GM23338 (cell line): ENCODE results near the gene HS6ST2. TPM values are rescaled to one million over a fixed set of nuclear protein-coding genes. Genes with fewer than 3 reads are reported as not detected.

Experiments
- ATAC-seq: fragments of 200-7000 bp; cut with Tn5 transposase; 3 replicates; pipeline ENCODE4 v1.9.1; 2020
- DNase-seq: peaks from one replicate; pipeline ENCODE4 v3.0.0-alpha.2; 2015; ENCODE audit warnings: low spot score
- H2AFZ ChIP-seq: fragments of 200-600 bp; sonication (generic); 2 replicates; pipeline ENCODE4 v1.8.0; 2016; ENCODE audit warnings: antibody characterized with exemption, mild to moderate bottlenecking, moderate library complexity
- H3F3A ChIP-seq: fragments of 200-600 bp; sonication (generic); replicated peaks from 2 replicates; pipeline ENCODE4 v1.8.0; 2017; ENCODE audit warnings: antibody characterized with exemption, mixed run types, low read depth
- H3K27ac ChIP-seq: fragments of 200-600 bp; sonication (generic); 2 replicates; pipeline ENCODE4 v1.6.1; 2016; ENCODE audit warnings: low read depth
- H3K27me3 ChIP-seq: fragments of 200-600 bp; sonication (generic); 2 replicates; pipeline ENCODE4 v1.8.0; 2016; ENCODE audit warnings: mild to moderate bottlenecking, mixed run types, moderate library complexity; ENCODE audit not compliant: insufficient read depth
- H3K36me3 ChIP-seq: fragments of 200-600 bp; sonication (generic); 2 replicates; pipeline ENCODE4 v1.8.0; 2016; ENCODE audit warnings: mild to moderate bottlenecking; ENCODE audit not compliant: insufficient read depth
- H3K4me1 ChIP-seq: fragments of 200-600 bp; sonication (generic); 2 replicates; pipeline ENCODE4 v1.8.0; 2016; ENCODE audit warnings: mild to moderate bottlenecking, moderate library complexity; ENCODE audit not compliant: insufficient read depth
- H3K4me2 ChIP-seq: fragments of 200-600 bp; sonication (generic); 2 replicates; pipeline ENCODE4 v1.7.1; 2017; ENCODE audit warnings: mixed run types
- H3K4me3 ChIP-seq: fragments of 200-600 bp; sonication (generic); 2 replicates; pipeline ENCODE4 v1.6.1; 2016; ENCODE audit warnings: mixed run types
- H3K79me2 ChIP-seq: fragments of 200-600 bp; sonication (generic); replicated peaks from 2 replicates; pipeline ENCODE4 v1.8.0; 2017; ENCODE audit warnings: mild to moderate bottlenecking; ENCODE audit not compliant: insufficient read depth
- H3K9me2 ChIP-seq: fragments of 200-600 bp; sonication (generic); 2 replicates; pipeline ENCODE4 v1.8.0; 2017; ENCODE audit not compliant: insufficient read depth
- H4K20me1 ChIP-seq: fragments of 200-600 bp; sonication (generic); replicated peaks from 2 replicates; pipeline ENCODE4 v1.8.0; 2017; ENCODE audit warnings: mild to moderate bottlenecking; ENCODE audit not compliant: insufficient read depth
- H3K27ac Mint-ChIP-seq: 2 replicates; pipeline ENCODE4 v1.8.0; 2020; ENCODE audit warnings: inconsistent platforms, mild to moderate bottlenecking, moderate library complexity, mixed read lengths
- H3K27me3 Mint-ChIP-seq: 3 replicates; pipeline ENCODE4 v1.8.0; 2022; ENCODE audit warnings: low read depth, mild to moderate bottlenecking, moderate library complexity, mixed read lengths, inconsistent platforms; ENCODE audit not compliant: insufficient read depth, poor library complexity
- H3K36me3 Mint-ChIP-seq: 3 replicates; pipeline ENCODE4 v1.8.0; 2021; ENCODE audit warnings: low read depth, mild to moderate bottlenecking, inconsistent platforms, moderate library complexity, mixed read lengths
- H3K4me1 Mint-ChIP-seq: 3 replicates; pipeline ENCODE4 v1.8.0; 2020; ENCODE audit warnings: mild to moderate bottlenecking, inconsistent platforms, mixed read lengths
- H3K4me3 Mint-ChIP-seq: 3 replicates; pipeline ENCODE4 v1.8.0; 2021; ENCODE audit warnings: moderate library complexity, mild to moderate bottlenecking, inconsistent platforms, mixed read lengths
- H3K9me3 Mint-ChIP-seq: 3 replicates; pipeline ENCODE4 v1.8.0; 2020; ENCODE audit warnings: moderate library complexity, mild to moderate bottlenecking, inconsistent platforms, mixed read lengths
- CREB1 ChIP-seq: fragments of 250-450 bp; sonication (Bioruptor Pico); IDR thresholded peaks from 2 replicates; pipeline ENCODE4 v1.5.0; 2020; ENCODE audit warnings: low read depth, mild to moderate bottlenecking, moderate library complexity
- EZH2 ChIP-seq: fragments of 200-600 bp; sonication (generic); IDR thresholded peaks from one replicate; pipeline ENCODE4 v1.8.0; 2017; ENCODE audit warnings: antibody characterized with exemption, mild to moderate bottlenecking, low read depth; ENCODE audit not compliant: unreplicated experiment
- EZH2phosphoT487 ChIP-seq: fragments of 200-600 bp; sonication (generic); IDR thresholded peaks from one replicate; pipeline ENCODE4 v1.8.1; 2018; ENCODE audit warnings: antibody characterized with exemption; ENCODE audit not compliant: unreplicated experiment
- JUNB ChIP-seq: IDR thresholded peaks from one replicate; pipeline ENCODE4 v1.6.1; 2016; ENCODE audit warnings: antibody characterized with exemption; ENCODE audit not compliant: unreplicated experiment
- NANOG ChIP-seq: IDR thresholded peaks from 2 replicates; pipeline ENCODE4 v1.6.1; 2016; ENCODE audit warnings: antibody characterized with exemption, borderline replicate concordance
- POLR2AphosphoS5 ChIP-seq: IDR thresholded peaks from 2 replicates; pipeline ENCODE4 v1.6.1; 2016; ENCODE audit warnings: antibody characterized with exemption, low read depth
- STAT1 ChIP-seq: IDR thresholded peaks from one replicate; pipeline ENCODE4 v1.6.1; 2016; ENCODE audit warnings: antibody characterized with exemption; ENCODE audit not compliant: unreplicated experiment
- ZNF114 ChIP-seq: fragments of 250-450 bp; sonication (Bioruptor Pico); IDR thresholded peaks from 2 replicates; pipeline ENCODE4 v1.5.0; 2020; ENCODE audit warnings: mild to moderate bottlenecking, moderate library complexity
- ZNF331 ChIP-seq: fragments of 250-450 bp; sonication (Bioruptor Pico); IDR thresholded peaks from 2 replicates; pipeline ENCODE4 v1.5.0; 2020; ENCODE audit warnings: low read depth, mild to moderate bottlenecking, moderate library complexity
- polyA plus RNA-seq: library from polyadenylated mRNA; unstranded; fragments of >200 nt; fragmentation: Nextera tagmentation; extraction: Ambion mirVana; gene quantifications from 2 replicates; pipeline ENCODE4 v1.2.1, GENCODE V29; 2016
- total RNA-seq: library from RNA; depleted of rRNA; stranded (reverse); fragments of >200 nt; shearing (Covaris generic); gene quantifications from 2 replicates; pipeline ENCODE4 v1.2.3, GENCODE V29; 2014
- TF ChIP-seq, protein P1 (sequence below): IDR thresholded peaks from 2 replicates; pipeline ENCODE4 v1.6.1; 2016; ENCODE audit warnings: antibody characterized with exemption
- TF ChIP-seq, protein P2 (sequence below), 2 experiments: fragments of 200-600 bp in 1 of 2; sonication (generic) in 1 of 2; conservative IDR thresholded peaks; 2 replicates each; pipeline versions ENCODE4 v1.5.1 to v1.6.1; 2016 to 2017; ENCODE audit warnings: antibody characterized with exemption in 2 of 2, low read depth in 2 of 2, mild to moderate bottlenecking in 2 of 2, moderate library complexity in 1 of 2
- TF ChIP-seq, protein P3 (sequence below): IDR thresholded peaks from one replicate; pipeline ENCODE4 v1.6.1; 2018; ENCODE audit warnings: antibody characterized with exemption; ENCODE audit not compliant: unreplicated experiment
- TF ChIP-seq, protein P4 (sequence below): fragments of 250-450 bp; sonication (Bioruptor Pico); IDR thresholded peaks from 2 replicates; pipeline ENCODE4 v1.5.0; 2020; ENCODE audit warnings: mild to moderate bottlenecking, moderate library complexity

HS6ST2 gene
- total and polyA plus RNA-seq, 2 experiments from 2014 or later = 0.82 to 4.8 TPM

DNA sequence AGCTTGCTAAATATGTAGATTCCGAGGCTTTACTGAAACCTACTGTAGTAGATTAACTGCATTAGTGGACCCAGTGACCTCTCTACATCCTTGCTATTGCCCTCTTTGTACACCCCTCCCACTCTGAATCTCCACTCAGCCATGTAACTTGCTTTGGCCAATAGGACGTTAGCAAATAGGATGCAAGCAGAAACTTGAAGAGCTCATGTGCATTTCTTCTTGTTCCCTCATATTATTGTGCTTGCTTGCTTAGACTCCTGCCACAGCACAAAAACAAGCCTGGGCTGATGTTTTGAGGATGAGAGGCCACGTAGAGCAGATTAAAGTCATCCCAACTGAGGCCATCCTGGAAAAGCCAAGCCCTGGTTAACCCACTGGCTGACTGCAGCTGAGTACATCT, 147.9 kb downstream of the HS6ST2 start:
- DNase-seq (no peak), ATAC-seq (no peak)
- no peak overlapping the region for H3K27ac ChIP-seq
- H3K27me3 ChIP-seq = no peaks in the 10 kb centered on the region
- no peak overlapping the region for H3K4me3 Mint-ChIP-seq
- no peaks in the 10 kb centered on the region for H3K36me3 ChIP-seq
- H3K4me3 ChIP-seq = no peak overlapping the region
- H3F3A ChIP-seq = no peaks in the 10 kb centered on the region
- H2AFZ ChIP-seq = no peak overlapping the region
- no peak overlapping the region for H3K27ac Mint-ChIP-seq
- no peaks in the 10 kb centered on the region for H3K4me1 Mint-ChIP-seq
- no peaks in the 10 kb centered on the region for H3K4me1 ChIP-seq
- H3K36me3 Mint-ChIP-seq = no peaks in the 10 kb centered on the region
- no peak overlapping the region for H3K4me2 ChIP-seq
- H3K79me2 ChIP-seq = no peaks in the 10 kb centered on the region
- no peaks in the 10 kb centered on the region for H4K20me1 ChIP-seq
- H3K27me3 Mint-ChIP-seq = no peaks in the 10 kb centered on the region
- no peaks in the 10 kb centered on the region for H3K9me3 Mint-ChIP-seq
- TF ChIP-seq ZNF331 (CRISPR knock-in tag) (no peak), CREB1 (no peak), JUNB (no peak), EZH2 (no peak), ZNF114 (CRISPR knock-in tag) (no peak), EZH2phosphoT487 (no peak), NANOG (no peak), STAT1 (no peak), POLR2AphosphoS5 (no peak)
- TF ChIP-seq, protein P1, sequence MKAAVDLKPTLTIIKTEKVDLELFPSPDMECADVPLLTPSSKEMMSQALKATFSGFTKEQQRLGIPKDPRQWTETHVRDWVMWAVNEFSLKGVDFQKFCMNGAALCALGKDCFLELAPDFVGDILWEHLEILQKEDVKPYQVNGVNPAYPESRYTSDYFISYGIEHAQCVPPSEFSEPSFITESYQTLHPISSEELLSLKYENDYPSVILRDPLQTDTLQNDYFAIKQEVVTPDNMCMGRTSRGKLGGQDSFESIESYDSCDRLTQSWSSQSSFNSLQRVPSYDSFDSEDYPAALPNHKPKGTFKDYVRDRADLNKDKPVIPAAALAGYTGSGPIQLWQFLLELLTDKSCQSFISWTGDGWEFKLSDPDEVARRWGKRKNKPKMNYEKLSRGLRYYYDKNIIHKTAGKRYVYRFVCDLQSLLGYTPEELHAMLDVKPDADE = no peak
- TF ChIP-seq, protein P2, sequence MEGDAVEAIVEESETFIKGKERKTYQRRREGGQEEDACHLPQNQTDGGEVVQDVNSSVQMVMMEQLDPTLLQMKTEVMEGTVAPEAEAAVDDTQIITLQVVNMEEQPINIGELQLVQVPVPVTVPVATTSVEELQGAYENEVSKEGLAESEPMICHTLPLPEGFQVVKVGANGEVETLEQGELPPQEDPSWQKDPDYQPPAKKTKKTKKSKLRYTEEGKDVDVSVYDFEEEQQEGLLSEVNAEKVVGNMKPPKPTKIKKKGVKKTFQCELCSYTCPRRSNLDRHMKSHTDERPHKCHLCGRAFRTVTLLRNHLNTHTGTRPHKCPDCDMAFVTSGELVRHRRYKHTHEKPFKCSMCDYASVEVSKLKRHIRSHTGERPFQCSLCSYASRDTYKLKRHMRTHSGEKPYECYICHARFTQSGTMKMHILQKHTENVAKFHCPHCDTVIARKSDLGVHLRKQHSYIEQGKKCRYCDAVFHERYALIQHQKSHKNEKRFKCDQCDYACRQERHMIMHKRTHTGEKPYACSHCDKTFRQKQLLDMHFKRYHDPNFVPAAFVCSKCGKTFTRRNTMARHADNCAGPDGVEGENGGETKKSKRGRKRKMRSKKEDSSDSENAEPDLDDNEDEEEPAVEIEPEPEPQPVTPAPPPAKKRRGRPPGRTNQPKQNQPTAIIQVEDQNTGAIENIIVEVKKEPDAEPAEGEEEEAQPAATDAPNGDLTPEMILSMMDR (conservative IDR thresholded peaks at IDR 0.05; ENCODE audit: low read depth in 2 of 2) = no peak
- TF ChIP-seq, protein P3, sequence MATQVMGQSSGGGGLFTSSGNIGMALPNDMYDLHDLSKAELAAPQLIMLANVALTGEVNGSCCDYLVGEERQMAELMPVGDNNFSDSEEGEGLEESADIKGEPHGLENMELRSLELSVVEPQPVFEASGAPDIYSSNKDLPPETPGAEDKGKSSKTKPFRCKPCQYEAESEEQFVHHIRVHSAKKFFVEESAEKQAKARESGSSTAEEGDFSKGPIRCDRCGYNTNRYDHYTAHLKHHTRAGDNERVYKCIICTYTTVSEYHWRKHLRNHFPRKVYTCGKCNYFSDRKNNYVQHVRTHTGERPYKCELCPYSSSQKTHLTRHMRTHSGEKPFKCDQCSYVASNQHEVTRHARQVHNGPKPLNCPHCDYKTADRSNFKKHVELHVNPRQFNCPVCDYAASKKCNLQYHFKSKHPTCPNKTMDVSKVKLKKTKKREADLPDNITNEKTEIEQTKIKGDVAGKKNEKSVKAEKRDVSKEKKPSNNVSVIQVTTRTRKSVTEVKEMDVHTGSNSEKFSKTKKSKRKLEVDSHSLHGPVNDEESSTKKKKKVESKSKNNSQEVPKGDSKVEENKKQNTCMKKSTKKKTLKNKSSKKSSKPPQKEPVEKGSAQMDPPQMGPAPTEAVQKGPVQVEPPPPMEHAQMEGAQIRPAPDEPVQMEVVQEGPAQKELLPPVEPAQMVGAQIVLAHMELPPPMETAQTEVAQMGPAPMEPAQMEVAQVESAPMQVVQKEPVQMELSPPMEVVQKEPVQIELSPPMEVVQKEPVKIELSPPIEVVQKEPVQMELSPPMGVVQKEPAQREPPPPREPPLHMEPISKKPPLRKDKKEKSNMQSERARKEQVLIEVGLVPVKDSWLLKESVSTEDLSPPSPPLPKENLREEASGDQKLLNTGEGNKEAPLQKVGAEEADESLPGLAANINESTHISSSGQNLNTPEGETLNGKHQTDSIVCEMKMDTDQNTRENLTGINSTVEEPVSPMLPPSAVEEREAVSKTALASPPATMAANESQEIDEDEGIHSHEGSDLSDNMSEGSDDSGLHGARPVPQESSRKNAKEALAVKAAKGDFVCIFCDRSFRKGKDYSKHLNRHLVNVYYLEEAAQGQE = no peak
- TF ChIP-seq, protein P4, sequence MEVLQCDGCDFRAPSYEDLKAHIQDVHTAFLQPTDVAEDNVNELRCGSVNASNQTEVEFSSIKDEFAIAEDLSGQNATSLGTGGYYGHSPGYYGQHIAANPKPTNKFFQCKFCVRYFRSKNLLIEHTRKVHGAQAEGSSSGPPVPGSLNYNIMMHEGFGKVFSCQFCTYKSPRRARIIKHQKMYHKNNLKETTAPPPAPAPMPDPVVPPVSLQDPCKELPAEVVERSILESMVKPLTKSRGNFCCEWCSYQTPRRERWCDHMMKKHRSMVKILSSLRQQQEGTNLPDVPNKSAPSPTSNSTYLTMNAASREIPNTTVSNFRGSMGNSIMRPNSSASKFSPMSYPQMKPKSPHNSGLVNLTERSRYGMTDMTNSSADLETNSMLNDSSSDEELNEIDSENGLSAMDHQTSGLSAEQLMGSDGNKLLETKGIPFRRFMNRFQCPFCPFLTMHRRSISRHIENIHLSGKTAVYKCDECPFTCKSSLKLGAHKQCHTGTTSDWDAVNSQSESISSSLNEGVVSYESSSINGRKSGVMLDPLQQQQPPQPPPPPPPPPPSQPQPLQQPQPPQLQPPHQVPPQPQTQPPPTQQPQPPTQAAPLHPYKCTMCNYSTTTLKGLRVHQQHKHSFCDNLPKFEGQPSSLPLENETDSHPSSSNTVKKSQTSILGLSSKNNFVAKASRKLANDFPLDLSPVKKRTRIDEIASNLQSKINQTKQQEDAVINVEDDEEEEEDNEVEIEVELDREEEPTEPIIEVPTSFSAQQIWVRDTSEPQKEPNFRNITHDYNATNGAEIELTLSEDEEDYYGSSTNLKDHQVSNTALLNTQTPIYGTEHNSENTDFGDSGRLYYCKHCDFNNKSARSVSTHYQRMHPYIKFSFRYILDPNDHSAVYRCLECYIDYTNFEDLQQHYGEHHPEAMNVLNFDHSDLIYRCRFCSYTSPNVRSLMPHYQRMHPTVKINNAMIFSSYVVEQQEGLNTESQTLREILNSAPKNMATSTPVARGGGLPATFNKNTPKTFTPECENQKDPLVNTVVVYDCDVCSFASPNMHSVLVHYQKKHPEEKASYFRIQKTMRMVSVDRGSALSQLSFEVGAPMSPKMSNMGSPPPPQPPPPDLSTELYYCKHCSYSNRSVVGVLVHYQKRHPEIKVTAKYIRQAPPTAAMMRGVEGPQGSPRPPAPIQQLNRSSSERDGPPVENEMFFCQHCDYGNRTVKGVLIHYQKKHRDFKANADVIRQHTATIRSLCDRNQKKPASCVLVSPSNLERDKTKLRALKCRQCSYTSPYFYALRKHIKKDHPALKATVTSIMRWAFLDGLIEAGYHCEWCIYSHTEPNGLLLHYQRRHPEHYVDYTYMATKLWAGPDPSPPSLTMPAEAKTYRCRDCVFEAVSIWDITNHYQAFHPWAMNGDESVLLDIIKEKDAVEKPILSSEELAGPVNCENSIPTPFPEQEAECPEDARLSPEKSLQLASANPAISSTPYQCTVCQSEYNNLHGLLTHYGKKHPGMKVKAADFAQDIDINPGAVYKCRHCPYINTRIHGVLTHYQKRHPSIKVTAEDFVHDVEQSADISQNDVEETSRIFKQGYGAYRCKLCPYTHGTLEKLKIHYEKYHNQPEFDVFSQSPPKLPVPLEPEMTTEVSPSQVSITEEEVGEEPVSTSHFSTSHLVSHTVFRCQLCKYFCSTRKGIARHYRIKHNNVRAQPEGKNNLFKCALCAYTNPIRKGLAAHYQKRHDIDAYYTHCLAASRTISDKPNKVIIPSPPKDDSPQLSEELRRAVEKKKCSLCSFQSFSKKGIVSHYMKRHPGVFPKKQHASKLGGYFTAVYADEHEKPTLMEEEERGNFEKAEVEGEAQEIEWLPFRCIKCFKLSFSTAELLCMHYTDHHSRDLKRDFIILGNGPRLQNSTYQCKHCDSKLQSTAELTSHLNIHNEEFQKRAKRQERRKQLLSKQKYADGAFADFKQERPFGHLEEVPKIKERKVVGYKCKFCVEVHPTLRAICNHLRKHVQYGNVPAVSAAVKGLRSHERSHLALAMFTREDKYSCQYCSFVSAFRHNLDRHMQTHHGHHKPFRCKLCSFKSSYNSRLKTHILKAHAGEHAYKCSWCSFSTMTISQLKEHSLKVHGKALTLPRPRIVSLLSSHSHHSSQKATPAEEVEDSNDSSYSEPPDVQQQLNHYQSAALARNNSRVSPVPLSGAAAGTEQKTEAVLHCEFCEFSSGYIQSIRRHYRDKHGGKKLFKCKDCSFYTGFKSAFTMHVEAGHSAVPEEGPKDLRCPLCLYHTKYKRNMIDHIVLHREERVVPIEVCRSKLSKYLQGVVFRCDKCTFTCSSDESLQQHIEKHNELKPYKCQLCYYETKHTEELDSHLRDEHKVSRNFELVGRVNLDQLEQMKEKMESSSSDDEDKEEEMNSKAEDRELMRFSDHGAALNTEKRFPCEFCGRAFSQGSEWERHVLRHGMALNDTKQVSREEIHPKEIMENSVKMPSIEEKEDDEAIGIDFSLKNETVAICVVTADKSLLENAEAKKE (CRISPR knock-in tag) = no peak
- no peaks in the 10 kb centered on the region for H3K9me2 ChIP-seq
